GM20431 (cell line): ENCODE data around the gene EML1.

ENCODE experiments used
- in situ Hi-C: fragments of 300-500 bp; cut with MseI, MboI; formaldehyde crosslinking; loops from one replicate; pipeline ENCODE4 v1.15.0; 2020; ENCODE audit warnings: low sequenced_read_pairs; ENCODE audit not compliant: unreplicated experiment

Gene EML1

DNA sequence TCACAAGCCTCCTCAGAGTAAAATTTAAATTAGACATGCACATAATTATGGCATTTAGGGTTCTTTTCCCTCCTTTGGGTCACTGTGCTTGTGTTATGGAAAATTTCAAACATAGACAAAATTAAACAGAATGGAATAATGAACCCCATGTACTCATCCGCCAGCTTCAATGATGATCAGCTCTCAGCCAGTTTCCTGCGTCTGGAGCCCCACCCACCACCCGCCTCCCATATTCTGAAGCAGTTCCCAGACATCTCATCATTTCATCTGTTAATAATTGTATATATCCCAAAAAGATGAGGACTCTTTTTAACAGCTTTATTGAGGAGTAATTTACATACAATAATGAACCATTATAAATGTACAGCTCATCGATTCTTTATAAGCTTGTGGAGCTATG, 128.2 kb downstream of the EML1 start:
- in situ Hi-C loops, result no loop called here

DNA sequence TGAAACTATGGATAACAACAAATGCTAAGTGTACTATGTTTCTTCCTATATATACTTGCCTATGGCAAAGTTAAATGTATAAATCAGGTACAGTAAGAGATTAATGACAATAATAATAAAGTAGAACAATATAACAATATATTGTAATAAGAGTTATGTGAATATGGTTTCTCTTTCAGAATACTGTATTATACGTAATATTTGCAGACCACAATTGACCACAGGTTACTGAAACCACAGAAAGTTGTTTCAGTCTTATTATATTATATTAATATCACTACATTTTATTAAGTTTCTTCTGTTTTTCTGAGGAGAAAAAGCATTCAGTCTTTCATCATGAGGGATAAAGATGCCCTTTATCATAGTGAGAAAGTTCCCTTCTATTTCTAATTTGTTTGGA, 131.2 kb downstream of the EML1 start:
- in situ Hi-C loops, result no loop called here

DNA sequence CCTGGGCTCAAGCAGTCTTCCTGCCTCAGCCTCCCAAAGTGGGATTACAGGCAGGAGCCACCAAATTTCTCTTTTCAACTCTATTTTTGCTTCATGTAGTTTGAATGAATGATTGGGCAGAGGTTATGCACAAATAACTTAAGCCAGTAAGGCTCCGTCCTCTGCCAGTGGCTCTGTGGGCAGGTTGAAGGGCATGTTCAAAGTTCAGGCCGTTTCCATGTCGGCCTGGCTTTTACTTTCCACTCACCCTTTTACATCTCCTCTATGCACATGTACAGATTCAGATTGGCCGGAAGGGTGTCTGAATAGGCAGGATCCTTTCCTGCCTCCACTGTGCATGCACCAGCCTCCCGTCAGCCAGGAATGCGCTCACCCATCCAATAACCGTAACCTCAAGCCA, 132.3 kb downstream of the EML1 start:
- in situ Hi-C loops, result no loop called here

DNA sequence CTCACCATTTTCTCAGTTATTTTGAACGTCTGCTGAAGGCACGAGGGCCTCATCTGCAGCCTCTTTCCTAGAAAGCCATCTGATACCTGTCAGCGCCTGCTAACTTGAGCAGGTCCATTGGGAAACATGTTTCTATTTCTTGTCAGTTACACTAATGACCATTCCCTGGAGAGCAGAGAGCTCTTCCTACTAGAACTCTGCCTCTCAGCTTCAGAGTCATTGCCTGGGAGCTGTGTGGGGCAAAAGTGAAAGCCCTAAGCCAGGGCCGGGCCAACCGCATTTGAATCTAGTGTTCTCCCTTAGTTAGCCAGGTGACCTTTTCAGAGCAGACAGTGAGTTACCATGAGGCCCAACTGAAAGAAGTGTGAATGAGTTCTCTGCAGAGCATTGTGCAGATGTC, 135.8 kb downstream of the EML1 start:
- in situ Hi-C loops, result no loop called here

GRCh38 chr14:99929601-99930000, 136.4 kb downstream of the EML1 start:
- in situ Hi-C loops, result no loop called here

DNA sequence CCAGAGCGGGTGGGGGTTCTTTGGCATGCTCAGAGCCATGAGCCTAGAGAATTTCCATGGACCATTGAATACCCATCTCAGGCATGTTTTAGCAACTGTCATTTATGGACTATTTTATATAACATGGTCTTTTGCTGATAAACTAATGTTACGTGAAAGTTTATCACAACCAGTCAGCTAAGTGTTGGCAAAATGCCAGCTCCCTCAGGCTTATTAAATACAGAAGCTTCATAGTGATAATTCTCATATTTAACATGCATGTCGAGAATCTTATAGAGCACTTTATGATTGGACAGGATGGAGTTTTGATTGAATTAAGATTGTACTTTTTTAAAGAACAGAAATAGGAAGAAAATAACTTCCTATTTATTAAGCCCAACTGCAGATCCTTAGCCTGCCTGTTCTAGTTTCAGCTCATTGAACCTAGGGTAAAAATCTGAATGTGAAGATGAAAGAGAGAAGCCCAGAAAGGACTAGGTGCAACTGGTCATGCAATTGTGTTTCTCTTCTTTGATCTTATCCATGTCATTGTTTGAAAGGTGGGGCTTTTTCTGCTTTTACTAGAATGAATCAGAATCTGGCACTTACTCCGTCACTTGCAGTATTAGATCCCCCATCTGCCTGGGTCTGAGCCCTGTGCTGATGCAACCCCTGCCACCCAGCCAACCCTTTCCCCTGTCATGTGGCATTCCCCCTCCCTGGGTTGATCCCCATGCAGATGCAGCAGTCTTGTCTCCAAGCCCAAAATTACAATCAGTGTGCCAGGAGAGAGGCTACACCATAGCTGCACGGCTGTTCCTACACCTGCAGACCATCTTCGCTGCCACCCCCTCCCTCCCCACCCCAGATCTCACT, 137.4 kb downstream of the EML1 start:
- in situ Hi-C loops, result no loop called here

- in situ Hi-C loops, result no loop called here
These were observed 138.1 kb downstream of the EML1 start for GRCh38 chr14:99931308-99931707.

DNA sequence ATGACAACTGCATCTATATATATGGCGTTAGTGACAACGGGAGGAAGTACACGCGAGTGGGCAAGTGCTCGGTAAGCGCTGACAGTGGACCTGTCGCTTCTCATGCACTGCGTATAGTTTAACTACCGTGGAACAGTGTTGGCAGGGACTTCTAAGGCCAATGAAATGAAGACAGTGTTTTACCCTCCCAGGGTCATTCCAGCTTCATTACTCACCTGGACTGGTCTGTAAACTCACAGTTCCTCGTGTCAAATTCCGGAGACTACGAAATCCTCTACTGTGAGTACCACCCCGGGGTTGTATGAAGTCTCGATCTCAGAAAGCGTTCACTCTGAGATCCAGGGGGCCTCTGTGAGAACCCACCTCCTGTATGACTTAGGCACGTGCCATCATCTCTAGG, 142.8 kb downstream of the EML1 start:
- in situ Hi-C loops, result no loop called here

DNA sequence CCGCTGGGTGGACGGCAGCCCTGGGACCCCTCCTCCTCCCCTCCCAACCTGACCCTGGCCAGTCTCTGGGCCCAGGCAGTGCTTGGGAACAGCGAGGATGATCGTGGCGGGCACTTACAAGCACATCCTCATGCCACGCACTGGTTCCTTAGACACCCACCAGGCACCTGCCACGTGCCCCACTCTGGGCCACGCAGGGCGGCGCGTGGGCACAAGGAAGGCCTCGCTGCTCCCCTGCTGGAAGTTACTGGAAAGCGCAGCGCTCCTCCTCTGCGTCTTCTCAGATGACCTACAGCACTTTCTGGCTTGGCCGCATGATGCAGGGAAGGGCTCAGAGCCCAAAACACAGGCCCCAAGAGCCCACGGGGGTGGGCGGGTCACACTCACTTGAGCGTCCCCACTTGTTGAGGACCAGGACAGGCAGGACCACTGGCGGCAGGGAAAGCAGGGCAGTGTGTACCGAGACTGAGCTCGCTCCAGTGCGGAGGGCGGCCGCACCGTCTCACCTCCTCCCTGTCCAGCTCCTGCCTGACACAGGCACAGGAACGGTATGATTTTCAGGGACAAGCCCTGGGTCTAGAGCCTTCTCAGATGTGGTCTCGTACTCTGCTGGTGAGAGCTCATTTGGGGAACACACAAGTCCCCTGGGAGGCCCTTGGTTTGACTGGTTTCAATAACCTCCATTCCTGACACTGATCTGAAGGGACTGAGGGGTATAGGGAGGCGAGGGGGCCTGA, 143.7 kb downstream of the EML1 start:
- in situ Hi-C loops, result no loop called here

- in situ Hi-C loops, result no loop called here
These were observed 144.4 kb downstream of the EML1 start for GRCh38 chr14:99937475-99938244.

DNA sequence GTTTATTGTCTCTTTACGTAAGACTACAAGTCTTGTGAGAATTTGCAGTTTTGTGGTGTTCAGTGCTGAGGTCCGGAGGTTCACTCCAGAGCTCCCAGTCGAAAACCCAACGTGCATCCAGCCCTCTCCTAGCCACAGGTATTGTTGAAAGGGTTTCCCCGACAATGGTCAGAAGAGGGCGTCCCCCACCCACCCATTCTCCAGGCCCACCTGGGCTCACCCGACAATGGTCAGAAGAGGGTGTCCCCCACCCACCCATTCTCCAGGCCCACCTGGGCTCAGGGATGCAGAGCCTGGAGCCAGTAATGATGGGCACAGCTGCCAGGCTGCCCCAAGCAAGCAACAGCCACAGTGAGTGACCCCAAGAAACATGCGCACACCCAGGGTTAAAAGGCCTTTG, 145.2 kb downstream of the EML1 start:
- in situ Hi-C loops, result no loop called here

DNA sequence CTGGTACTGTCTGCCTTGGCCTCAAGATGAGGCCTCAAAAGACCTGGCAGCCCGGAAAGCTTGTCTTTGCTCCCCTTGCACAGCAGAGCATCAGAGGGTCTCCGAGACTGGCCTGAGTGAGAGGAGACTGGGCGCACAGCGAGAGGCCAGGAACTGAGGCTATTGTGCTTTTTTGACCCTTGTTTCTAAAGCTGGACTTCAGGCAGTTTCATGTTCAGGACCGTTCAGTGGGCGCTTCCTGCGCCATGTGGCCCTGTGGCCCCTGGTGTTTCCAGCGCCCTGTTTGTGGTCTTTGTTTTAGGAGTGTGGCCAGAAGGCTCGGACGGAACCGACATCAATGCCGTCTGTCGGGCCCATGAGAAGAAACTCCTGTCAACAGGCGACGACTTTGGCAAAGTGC, 145.7 kb downstream of the EML1 start:
- in situ Hi-C loops, result no loop called here

DNA sequence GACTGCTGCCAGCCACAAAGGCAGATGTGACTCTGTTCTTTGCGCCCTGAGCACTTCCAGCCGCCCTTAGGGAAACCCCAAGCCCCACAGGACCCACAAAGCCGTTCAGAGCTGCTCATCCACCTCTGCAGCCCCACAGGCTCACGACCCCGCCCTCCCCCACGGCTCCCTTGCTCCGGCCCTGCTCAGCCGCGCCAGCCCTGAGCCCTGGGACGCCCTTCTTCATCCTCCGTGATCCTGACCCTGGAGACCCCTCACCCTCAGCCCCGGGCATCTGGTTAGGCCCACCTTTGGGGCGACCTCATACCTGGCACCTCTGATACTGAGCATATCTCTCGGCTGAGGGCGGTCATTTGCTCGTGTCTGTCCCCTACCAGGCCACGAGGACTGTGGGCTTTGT, 146.2 kb downstream of the EML1 start:
- in situ Hi-C loops, result no loop called here

DNA sequence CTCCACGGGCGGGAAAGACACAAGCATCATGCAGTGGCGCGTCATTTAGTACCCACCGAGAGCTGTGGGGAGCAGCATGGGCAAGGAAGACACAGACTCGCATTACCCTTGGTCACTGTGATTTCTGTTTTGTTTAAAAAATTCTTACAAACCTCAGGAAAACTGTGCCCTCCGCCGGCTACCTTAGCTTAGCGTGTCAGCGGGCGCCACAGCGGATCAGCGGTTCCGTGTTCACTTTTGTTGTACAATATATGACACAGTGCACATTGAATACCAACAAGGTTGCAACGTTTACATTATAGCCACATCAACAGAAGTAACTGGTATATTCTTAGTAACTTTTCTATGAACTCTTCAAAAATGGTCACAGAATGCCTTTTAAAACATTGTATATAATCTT, 146.9 kb downstream of the EML1 start:
- in situ Hi-C loops, result no loop called here

DNA sequence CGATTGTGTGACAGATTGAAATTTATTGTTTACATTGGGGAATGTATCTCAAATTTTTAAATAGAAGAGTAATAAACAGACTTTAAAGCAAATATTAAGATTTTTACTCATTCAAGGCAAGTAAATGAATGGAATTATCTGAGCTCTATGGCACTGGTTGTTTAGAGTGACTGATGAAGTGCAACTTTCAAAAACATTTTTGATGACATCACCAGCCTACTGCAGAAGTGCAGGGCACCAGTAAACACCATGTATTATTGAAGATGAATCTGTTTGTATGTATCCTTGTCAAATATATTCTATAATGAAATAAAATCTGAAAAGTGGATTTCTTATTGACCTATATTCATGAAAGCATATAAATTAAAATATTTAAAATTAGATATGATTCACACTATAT, 148.0 kb downstream of the EML1 start:
- in situ Hi-C loops, result no loop called here

DNA sequence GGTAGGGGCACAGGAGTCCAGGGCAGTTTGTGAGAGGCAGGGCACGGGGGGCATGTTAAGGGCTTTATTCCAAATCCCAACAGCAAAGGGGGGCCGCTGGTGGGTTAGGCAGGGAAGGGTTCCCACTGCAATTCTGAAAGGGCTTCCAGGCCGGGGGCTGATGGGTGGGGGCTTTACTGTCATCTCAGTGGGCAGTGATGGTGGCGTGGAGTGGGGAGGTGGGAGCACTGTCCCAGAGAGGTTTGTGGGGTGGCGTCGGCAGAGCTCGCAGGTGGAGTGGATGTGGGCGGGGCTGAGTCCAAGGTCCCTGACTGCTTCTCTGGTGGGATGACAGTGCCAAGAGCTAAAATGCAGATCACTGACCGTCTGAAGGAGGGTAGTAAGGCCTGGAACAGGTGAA, 150.4 kb downstream of the EML1 start:
- in situ Hi-C loops, result no loop called here

DNA sequence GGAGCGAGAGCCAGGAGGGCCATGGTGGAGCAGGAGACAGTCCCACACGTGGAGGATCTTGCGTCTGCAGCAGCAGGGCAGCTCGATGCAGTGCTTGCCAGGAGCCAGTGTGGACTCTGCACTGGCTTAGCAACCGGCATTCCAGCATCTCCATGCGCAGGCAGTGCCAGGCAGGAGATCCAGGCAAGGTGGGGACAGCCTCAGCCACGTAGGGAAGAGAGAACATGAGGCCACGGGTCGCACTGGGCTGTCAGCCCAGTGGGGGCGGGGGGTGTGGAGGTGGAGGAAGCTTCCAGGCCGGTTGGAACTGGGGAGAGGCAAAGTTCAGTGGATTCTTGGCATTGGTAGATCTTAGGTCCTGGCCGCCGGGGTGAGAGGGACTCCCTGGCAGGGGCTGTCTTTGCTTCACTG, 151.0 kb downstream of the EML1 start:
- in situ Hi-C loops, result no loop called here

- in situ Hi-C loops, result no loop called here
These were observed 152.8 kb downstream of the EML1 start for GRCh38 chr14:99945732-99946651.

DNA sequence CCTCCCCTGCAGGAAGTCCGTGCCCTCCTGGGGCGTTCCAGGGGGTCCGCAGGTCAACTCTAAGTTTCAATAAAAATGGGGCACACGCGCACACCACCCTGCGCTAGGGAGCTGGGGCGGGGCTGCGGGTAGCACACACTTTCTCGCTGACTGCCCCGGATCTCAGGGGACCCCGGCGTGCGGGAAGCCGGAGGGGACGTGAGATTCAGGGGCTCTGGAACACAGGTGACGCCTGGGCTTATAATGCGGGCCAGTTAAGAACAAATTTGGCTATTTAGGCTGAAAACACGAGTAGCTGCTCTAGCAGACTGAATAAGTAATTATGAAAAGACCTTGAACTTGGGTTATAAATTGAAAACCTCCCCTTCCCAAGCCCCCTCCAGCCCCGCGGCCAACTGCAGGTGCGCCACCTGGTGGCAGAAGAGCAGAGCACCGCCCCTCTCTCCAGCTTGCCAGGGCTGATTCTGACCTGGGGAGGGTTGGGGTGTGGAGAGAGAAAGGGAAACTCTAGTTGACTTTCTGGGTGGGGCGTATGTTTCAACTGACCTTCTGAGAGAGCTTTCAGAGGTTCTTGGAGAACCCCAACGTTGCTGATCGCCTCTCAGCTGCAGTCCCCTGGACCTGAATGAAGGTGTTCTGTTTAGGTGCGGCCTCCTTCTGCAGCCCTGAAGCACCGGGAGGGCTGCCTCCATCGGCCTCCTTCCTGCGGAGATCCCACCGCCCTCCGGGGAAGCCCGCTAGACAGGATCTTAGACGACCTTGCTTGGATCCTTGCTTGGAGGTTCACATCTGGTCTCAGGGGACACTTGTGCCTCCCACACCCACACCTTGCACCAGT, 153.7 kb downstream of the EML1 start:
- in situ Hi-C loops, result no loop called here
